Measurements from ENCODE around the gene SFT2D3. TPM values are rescaled to one million over a fixed set of nuclear protein-coding genes. Genes with fewer than 3 reads are reported as not detected.

The SFT2D3 gene
- total and polyA plus RNA-seq, 9 of the 15 experiments (the other 6 are each of a cell fraction or from before 2014, with no cell fraction given), result 7.5 to 9.9 (median 8.9) TPM; not detected in 2

GRCh38 chr2:127700527-127701192, 637 bp upstream of the SFT2D3 start (continued):
- TF ChIP-seq ILF3 (IDR thresholded peaks at IDR 0.05; ENCODE audit: borderline replicate concordance), result no peak
- no peak for TF ChIP-seq NFRKB (IDR thresholded peaks at IDR 0.05; ENCODE audit: low read depth)
- peak in 1 of 2 experiments; percentile 91; a peak in 2 of 4 replicates for TF ChIP-seq ZNF318 (IDR thresholded peaks at IDR 0.05; ENCODE audit: borderline replicate concordance in 1 of 2, low read depth in 1 of 2)
- TF ChIP-seq ATF7 (IDR thresholded peaks at IDR 0.05), result peak; percentile 76
- peak; percentile 87 for TF ChIP-seq ZNF592 (IDR thresholded peaks at IDR 0.05)
- TF ChIP-seq L3MBTL2 (IDR thresholded peaks at IDR 0.05), result peak; percentile 98
- no peak for TF ChIP-seq CC2D1A (IDR thresholded peaks at IDR 0.05)
- TF ChIP-seq SMARCE1 (IDR thresholded peaks at IDR 0.05), result 0 out of 2 replicates have a peak, but pooled peaks have one; percentile 16
- peak; percentile 66 for TF ChIP-seq HCFC1 (IDR thresholded peaks at IDR 0.05; ENCODE audit: low read depth, low read length)
- no peak for TF ChIP-seq RBM39 (optimal IDR thresholded peaks at IDR 0.05; ENCODE audit: low read depth, low read length)
- no peak for TF ChIP-seq HNRNPK (IDR thresholded peaks at IDR 0.05; ENCODE audit: low read depth, low read length, poor library complexity, severe bottlenecking)
- TF ChIP-seq POLR2AphosphoS5 (IDR thresholded peaks at IDR 0.05; ENCODE audit: control insufficient read depth, insufficient read depth, low read depth, low read length), result 0 out of 2 replicates have a peak, but pooled peaks have one; percentile 45
- TF ChIP-seq RNF2 (IDR thresholded peaks at IDR 0.05), result peak; percentile 89
- TF ChIP-seq ZNF707 (CRISPR knock-in tag; conservative IDR thresholded peaks at IDR 0.05), result peak; percentile 19; the same call in 1 of the 2 replicates
- TF ChIP-seq CTBP1 (IDR thresholded peaks at IDR 0.05; ENCODE audit: borderline replicate concordance), result peak; percentile 94
- TF ChIP-seq HNRNPL (IDR thresholded peaks at IDR 0.05; ENCODE audit: low read depth, low read length), result no peak
- TF ChIP-seq ZNF41 (CRISPR knock-in tag; conservative IDR thresholded peaks at IDR 0.05), result peak; percentile 43; the same call in 1 of the 2 replicates

Data from K562 (cell line).